CD4-positive, alpha-beta T cell treated with Interleukin-12 subunit alpha and Interleukin-12 subunit beta, for 1 hour (primary cell): ENCODE data around the gene TNXB.
A peak's percentile ranks its signal among the peaks of the same experiment; 100 is the strongest.
"Not testable (repeated sequence)": the region's sequence is repeated elsewhere in the genome, so short reads cannot be mapped to it uniquely, and the experiment has no call there.

ENCODE experiments used
- DNase-seq: peaks from one replicate; pipeline ENCODE4 v3.0.0-alpha.2; 2020

TNXB gene

GRCh38 chr6:32109114-32109764, at the start of gene TNXB:
Gene TNXB (minus strand): TSS chr6:32109338. CDS start chr6:32098198, 11,140 bp downstream.
- DNase-seq: no peak

- DNase-seq: no peak
Measured at GRCh38 chr6:32158052-32158451, 48.9 kb upstream of the TNXB start.

- no peak for DNase-seq
Measured at GRCh38 chr6:32156891-32157290, 47.8 kb upstream of the TNXB start.

GRCh38 chr6:32154514-32155161, 45.5 kb upstream of the TNXB start:
- peak; percentile 78 for DNase-seq

- DNase-seq: peak; percentile 83
Measured at GRCh38 chr6:32153564-32154513, 44.7 kb upstream of the TNXB start, which contains the start of gene PPT2. Gene PPT2 (plus strand): TSS chr6:32154141. CDS start chr6:32154595, 454 bp downstream.

- no peak for DNase-seq
Measured at GRCh38 chr6:32152769-32153563, 43.8 kb upstream of the TNXB start.

- DNase-seq: no peak
Measured at GRCh38 chr6:32151863-32152768, 43.0 kb upstream of the TNXB start, which contains the start of gene PRRT1. Gene PRRT1 (minus strand): TSS chr6:32151939. CDS start chr6:32151827, 112 bp downstream.

- no peak for DNase-seq
Measured at GRCh38 chr6:32151181-32151862, 42.2 kb upstream of the TNXB start.

GRCh38 chr6:32149932-32150870, 41.1 kb upstream of the TNXB start:
- no peak for DNase-seq

GRCh38 chr6:32149092-32149755, 40.1 kb upstream of the TNXB start:
- DNase-seq: no peak

- peak; percentile 76 for DNase-seq
Measured at GRCh38 chr6:32148289-32149091, 39.4 kb upstream of the TNXB start.

- no peak for DNase-seq
Measured at GRCh38 chr6:32147401-32148132, 38.4 kb upstream of the TNXB start.

GRCh38 chr6:32146687-32147086, 37.5 kb upstream of the TNXB start:
- no peak for DNase-seq

GRCh38 chr6:32146287-32146686, 37.1 kb upstream of the TNXB start:
- no peak for DNase-seq

GRCh38 chr6:32144238-32144637, 35.1 kb upstream of the TNXB start:
- DNase-seq: not testable (repeated sequence)

- DNase-seq: no peak
Measured at GRCh38 chr6:32140420-32141046, 31.4 kb upstream of the TNXB start.

GRCh38 chr6:32139590-32139989, 30.5 kb upstream of the TNXB start:
- DNase-seq: no peak
